Endometrium (tissue), 2 donors: Measurements from ENCODE around the gene SAMD1.

Source experiments
- FAIRE-seq: peaks from 2 replicates; lab custom pipeline; 2012; peaks lifted over from hg19 to GRCh38; lab: Jason Lieb, UNC
- donor health status: control.
- donor health status: control.

Gene SAMD1

GRCh38 chr19:14113762-14114414, 23.3 kb upstream of the SAMD1 start:
- no peak for FAIRE-seq

GRCh38 chr19:14112809-14113385, 22.3 kb upstream of the SAMD1 start:
- FAIRE-seq, result no peak

GRCh38 chr19:14112051-14112808, 21.7 kb upstream of the SAMD1 start:
- FAIRE-seq, result no peak

GRCh38 chr19:14111486-14111885, 20.9 kb upstream of the SAMD1 start:
- FAIRE-seq, result no peak

- FAIRE-seq, result no peak
These were observed 20.1 kb upstream of the SAMD1 start for GRCh38 chr19:14110650-14111049.

GRCh38 chr19:14107581-14108461, 17.3 kb upstream of the SAMD1 start:
- no peak for FAIRE-seq

GRCh38 chr19:14106840-14107239, 16.3 kb upstream of the SAMD1 start:
- FAIRE-seq, result no peak

GRCh38 chr19:14105680-14106079, 15.1 kb upstream of the SAMD1 start:
- FAIRE-seq, result no peak

GRCh38 chr19:14103310-14103709, 12.8 kb upstream of the SAMD1 start:
- no peak for FAIRE-seq

GRCh38 chr19:14102756-14103155, 12.2 kb upstream of the SAMD1 start:
- no peak for FAIRE-seq

- FAIRE-seq, result no peak
These were observed 11.6 kb upstream of the SAMD1 start for GRCh38 chr19:14102102-14102696.

GRCh38 chr19:14101003-14101545, 10.5 kb upstream of the SAMD1 start:
- no peak for FAIRE-seq

- no peak for FAIRE-seq
These were observed 7.1 kb upstream of the SAMD1 start for GRCh38 chr19:14097532-14098151.

- FAIRE-seq, result no peak
These were observed 5.9 kb upstream of the SAMD1 start for GRCh38 chr19:14096272-14096992.

- no peak for FAIRE-seq
These were observed 4.3 kb upstream of the SAMD1 start for GRCh38 chr19:14094854-14095253.

GRCh38 chr19:14093117-14093823, 2.7 kb upstream of the SAMD1 start:
- no peak for FAIRE-seq

GRCh38 chr19:14091813-14092462, 1.4 kb upstream of the SAMD1 start:
- FAIRE-seq, result no peak

GRCh38 chr19:14091081-14091812, 696 bp upstream of the SAMD1 start:
- FAIRE-seq, result no peak
